8988T (cell line): ENCODE measurements around the gene C2CD3.

Source experiments
- DNase-seq: peaks from one replicate; pipeline ENCODE4 v3.0.0; 2011

The C2CD3 gene

DNA sequence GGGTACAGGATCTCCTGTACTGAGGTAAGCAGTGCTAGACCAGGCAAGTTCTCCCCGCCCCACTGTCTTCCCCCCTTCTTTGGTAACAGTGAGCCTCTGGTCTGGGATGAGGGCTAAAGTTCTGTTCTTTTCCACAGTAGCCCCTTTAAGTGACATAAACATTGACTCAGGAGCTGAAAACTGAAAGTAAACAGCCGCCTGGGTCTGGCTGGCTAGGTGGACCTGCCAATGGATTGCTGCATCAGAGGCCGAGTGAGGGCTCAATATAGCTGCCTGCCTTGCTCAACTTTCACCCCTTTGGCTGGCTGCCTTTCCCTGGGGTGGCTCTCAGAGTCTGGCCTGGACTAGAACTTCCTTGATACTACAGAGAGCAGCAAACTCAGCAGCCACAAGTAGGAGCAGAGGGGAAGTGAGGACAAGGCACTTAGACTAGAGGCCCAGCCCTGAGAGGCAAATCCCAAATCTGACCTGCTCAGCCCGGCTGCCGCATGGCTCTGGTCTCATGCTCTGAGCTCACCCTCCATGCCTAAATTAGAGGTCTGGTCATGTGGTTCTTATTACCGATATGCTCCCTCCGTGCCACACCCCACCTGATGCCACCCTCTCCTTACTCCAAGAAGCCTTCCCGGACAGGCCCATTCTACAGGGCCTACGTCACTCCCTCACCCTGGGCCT is 152.3 kb downstream of the C2CD3 start:
- DNase-seq = no peak

DNA sequence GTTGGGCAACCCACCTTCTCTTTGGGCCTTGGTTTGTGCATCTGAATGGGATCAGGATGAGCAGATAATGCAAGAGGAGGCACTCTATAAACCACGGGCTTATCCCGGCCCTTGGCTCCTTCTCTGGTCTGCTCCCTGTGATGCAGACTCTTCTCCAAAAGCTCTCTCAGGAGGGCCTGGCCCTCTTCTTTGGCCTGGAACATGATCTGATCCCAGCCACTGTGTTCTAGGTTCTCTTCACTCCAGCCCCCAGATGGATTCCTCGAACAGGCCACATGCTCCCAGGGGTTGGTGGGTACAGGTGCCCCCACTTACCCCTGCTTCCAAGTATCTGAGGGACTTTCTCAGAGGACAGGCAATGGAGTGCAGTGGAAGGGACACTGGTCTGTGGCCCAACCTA is 153.2 kb downstream of the C2CD3 start:
- DNase-seq = no peak

DNA sequence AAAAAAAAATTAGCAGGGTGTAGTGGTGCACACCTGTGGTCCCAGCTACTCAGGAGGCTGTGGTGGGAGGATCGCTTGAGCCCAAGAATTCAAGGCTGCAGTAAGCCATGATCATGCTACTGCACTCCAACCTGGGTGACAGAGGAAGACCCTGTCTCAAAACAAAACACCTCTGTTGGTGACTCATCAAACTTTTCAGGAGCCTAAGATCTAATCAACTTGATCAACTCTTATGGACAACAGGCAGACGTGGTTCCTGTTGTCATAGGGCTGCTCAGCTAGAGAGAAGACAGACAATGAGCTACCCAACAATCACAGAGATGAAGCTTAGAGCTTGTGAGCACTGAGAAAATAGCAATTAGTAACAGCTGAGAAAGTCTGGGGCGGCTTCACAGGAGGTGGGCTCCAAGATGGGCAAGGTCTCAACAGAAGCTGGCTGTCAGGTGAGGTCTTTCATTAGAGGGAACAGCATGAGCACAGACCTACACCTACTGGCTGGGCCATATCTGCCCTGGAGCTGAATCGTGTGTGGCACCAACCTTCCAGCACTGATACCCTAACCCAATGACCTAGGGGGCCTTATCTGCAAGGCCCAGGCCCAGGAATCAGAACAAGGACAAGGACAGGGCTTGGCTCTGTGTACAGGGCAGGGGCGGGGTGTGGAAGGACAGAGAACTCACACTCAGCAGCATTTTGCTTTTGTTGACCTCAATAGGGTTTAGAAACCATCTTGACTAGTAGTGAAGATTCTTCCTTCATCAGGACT is 154.7 kb downstream of the C2CD3 start:
- DNase-seq = no peak

DNA sequence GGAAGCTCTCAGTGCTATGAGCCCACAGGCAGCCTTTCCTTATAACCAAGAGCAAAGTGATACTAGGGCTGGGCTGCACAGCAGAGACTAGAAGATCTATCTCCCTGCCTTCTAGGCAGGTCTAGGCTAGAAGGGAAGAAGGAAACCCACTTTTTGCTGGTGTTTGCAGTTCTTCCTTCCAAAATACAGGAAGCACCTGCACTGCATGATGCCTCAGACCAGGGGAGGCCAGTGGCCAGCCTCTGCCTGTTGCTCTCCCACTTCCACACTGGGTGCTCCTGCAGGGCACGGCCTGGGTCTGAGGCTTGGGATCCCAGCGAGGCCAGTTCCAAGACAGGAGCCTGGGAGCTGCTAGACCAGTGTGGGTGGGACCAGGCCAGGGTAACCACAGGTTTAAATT is 155.9 kb downstream of the C2CD3 start:
- no peak for DNase-seq

DNA sequence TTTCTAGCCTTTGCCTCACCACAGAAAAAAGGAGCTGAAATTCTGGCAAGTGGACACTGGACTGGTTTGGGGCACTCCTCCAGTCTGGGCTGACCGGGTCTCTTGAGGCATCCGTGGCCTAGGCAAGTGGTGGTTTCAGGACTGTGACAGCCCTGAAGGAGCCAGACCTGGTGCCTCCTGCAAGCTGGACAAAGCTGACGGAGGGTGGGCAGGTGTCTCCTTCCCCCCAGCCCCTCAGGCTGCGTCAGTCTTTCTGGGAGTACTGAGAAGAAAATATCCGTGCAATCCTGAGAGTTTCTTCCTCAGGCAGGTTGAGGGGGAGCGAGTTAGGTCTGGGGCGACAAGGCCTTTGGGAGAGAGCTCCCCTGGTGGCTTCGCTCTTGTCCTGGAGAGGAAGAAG is 157.7 kb downstream of the C2CD3 start:
- DNase-seq = no peak

DNA sequence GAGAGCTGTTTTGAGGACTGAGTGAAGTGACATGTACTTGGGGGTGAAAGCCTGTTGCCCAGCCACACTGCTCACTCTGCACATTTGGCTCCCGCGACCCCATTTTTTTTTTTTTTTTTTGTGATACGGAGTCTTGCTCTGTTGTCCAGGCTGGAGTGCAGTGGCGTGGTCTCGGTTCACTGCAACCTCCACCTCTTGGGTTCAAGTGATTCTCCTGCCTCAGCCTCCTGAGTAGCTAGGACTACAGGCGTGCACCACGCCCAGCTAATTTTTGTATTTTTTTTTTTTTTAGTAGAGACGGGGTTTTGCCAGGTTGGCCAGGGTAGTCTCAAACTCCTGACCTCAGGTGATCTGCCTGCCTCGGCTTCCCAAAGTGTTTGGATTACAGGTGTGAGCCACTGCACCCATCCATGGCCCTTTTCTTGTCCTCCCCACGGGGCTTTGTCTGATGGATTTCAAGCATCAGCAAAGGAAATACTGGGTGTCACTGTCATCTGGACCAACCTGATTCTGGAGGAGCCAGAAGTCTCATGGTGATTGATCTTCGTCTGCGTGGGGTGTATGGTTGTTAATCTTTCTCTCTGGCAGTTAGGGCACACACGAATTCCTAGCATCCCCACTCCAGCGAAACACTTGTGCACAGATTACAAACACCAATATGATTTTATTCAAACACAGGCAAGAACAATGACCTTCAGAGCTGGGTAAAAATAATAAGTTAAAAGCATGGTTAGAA is 158.6 kb downstream of the C2CD3 start:
- no peak for DNase-seq

DNA sequence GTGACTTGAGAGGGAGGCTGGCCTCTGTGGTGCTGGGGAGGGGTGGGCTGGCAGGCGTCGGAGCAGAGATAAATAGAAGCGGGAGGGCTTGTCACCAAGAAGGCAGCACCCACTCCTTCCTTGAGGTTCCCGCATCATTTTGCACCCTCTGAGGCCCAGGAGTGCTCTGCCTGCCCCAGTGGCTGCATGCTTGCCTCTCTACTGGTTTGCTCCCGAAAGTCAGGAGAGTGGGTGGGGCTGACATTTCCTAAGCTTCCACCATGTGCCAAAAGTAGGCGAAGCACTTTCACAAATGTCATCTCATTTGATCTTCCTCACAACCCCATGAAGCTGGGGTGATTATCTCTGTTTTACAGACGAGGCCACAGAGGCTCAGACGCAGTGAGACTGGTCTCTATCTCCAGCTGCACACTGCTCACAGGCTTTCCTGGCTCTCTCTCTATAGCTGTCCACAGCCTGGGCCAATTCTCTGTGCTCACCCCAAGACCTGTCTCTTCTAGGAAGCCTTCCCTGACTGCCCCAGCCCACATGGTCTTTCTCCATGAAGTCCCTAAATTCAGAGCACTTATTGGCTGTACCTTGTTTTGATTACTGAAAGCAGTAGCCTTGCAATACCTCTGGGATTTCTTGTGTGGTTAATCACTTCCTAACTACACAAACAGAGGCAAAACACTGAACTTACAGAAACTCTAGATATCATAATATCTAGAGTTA is 159.3 kb downstream of the C2CD3 start:
- no peak for DNase-seq

DNA sequence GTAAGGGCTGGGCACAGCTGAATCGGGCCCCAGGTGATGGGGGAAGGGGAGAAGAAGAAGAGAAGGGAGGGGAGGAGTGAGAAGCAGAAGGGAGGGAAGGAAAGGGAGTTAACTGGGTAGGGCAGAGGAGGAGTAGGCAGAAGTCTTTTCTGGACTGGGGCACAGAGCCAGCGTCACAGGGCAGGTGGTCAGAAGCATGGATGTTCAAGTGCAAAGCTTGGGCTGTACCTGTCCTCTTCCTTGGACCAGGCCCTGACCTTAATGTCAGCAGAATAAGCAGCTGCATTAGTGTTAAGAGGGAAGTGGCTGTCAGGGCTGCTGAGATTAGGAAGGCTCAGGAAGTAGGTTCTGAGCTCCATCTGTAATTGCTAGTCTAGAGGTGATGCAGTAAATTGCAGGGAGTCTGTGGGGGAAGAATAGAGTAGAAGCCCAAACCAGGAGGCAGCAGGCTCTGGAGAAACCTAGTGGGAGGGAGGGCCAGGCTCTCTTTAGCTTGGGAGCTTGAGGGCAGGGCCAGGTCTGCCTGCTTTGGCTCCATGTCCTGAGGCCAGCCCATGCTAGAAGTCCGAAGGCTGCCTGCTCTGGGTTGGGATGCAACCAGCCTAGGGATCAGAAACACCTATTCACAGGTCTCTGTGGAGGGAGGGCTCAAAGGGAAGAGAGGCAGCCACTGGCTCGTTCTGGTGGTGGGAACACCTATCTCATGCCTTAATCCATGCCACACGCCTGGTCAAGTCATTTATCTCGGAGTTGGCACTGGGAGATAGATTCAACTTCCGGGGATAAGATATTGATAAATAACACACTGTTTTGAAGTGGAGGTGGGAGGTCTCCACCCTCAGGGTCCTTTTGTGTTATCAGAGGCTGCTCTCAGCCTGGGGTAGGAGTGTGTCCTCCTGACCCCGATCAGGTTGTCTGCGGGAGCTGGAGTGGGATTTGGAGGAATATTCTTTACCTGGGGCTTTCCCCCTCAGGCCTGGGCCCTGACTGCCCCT is 160.2 kb downstream of the C2CD3 start:
- DNase-seq = no peak

DNA sequence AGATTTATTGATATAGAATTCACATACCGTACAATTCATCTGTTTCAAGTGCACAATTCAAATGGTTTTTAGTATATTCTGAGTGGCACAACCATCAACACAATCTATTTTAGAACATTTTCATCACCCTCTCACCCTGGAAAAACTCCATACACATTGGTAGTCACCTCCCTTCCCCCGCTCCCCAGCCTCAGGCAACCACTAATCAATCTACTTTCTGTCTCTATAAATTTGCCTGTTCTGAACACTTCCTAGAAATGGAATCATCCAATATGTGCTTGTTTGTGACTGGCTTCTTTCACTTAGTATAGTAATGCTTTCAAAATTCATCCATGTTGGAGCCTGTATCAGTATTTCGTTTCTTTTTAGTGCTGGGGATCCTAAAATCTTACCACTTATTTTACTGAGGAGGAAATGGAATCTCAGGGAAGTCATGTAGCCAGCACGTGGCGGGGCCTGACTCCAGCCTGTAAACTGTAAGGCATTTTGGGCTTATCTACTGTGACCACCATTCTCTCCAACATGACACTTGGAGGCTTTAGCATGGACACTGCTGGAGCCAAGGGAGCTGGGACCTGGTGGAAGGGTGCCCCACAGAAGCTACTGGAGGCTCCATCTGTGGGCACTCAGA is 161.0 kb downstream of the C2CD3 start:
- DNase-seq = no peak

DNA sequence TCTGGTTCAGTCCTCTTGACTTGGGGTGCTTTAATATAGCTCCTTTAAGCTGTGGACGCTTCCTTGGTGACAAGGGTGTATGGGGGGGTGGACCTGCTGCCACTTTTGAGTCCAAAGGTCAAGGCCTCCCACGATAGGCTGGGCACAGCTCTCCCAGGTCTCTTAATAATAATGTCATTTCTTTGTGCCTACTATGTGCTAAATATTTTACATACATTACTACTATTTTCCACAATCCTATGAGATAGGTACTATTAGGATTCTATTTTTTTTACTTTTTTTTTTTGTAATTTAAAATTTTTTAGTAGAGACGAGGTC is 161.6 kb downstream of the C2CD3 start:
- no peak for DNase-seq

DNA sequence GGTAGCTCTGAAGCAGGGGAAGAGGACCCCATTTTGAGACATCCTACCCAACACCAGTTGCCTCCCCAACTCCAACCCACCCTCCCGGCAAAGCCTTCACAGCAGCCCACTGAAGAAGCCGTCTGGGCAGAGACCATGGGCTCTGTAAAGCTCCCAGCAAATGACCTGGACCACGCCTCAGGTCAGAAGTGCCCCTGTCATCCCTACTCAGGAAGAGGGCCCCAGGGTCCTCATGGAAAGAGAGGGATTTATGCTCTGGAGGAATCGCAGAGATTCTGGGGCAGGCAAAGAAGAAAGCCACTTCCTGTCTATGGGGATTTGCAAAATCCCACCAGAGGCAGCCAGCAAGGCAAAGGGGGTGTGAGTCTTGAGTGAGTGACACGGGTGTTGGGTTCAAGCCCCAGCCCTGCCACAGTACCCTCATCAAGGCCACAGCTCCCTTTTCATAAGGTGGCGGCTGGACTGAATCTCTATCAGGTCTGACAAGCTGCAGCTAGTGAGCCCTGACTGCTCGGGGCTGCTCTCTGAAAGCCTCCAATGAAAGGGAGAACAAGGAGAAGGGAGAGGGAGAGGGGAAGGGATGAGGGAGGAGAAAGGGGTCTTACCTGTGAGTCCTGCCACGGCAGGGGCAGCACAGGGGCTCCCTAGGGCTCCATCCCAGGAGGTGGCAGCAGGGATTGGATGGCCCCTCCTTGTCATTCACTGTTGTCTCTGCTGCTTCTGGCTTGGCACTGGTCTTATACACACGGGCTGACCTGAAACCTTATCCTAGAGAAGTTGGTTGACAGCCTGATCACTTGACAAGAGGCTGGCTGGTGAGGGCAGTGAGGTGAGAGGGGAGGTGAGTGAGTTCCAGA is 162.2 kb downstream of the C2CD3 start, which contains the start of gene UCP3:
Gene UCP3 (minus strand): TSS at position 713 of the 857 bp plus-strand sequence. CDS start 2,043 bp downstream, outside the sequence.
- no peak for DNase-seq

DNA sequence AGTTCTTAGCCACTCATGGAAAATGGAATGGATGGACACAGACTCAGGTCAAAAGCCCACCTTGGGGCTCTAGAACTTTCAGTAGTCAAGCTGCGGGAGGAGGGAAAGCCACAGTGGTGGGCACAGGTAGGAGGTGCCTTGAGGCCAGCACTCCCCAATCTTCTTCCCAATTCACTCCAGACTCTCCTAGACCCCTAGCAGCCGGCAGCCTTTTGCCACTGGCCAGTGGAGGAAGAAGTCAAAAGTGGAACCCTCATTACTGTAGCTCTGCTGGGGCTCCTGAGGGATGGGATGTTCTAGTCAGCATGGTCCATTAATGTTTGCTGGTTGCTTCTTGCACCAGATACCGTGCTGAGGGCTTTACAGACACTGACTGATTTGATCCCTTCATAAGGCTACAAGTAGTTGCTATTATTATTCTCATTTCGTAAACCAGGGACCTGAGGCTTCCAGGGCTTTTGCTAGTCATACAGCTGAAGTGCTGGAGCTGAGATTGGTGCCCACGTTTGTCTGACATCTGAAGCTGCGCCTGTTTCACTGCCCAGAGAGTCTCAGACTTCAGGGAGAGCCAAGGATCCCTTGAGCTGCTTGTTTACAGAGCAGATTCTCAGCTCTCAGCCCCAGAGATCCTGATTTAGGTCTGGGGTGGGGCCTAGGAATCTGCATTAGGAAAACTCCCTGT is 163.0 kb downstream of the C2CD3 start:
- DNase-seq = no peak

DNA sequence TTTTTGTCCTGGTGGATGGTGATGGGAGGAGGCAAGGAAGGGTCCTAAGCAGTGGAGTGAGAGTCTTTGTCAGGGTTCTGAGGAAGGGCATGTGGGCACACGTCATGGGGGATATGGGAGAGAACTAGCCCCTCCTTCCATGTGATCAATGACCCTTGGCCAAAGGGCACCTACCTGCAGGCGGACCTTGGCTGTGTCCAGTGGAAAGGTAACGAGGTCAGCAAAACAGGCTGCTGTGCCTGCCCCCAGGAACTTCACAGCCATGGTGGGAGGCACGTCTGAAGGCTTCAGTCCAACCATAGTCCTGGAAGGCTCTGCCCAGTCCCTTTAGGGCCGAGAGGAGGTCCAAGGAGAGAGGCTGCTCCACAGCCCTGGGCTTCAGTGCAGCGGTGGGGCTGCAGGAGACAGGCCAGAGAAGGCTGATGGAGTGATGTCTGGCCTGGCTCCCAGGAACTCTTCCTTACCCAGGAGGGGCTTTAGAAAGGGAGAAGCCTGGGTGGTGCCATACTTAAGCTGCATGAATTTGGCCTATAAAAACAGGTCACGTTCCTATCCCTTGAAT is 164.0 kb downstream of the C2CD3 start:
- no peak for DNase-seq

DNA sequence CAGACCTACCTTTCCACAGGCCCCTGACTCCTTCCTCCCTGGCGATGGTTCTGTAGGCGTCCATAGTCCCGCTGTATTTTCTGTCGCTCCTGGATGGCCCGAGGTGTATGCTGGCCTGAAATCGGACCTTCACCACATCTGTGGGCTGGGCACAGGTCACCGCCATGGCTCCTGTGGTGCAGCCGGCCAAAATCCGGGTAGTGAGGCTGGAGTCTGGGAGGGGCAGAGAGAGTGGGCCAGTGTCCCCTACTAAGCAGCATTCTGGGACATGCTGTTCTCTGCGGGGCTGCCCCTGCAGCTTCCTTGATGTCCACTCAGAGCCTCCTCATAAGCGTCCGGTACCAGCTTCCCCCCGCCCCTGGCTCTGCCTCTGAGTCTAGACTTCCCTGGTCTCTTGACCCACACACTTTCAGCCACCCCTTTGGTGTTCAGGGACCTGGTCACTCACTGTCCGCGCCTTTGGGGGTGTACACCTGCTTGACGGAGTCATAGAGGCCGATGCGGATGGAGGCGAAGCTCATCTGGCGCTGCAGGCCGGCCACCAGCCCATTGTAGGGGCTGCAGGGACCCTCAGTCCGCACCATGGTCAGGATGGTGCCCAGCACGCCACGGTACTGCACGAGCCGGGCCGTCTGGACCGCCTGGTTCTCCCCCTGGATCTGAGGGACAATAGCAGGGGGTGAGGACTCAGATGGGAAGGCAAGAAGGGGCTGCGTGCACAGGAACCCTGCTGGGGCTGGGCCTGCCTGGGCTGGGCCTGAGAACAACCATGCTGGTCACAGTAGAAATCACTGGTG is 164.9 kb downstream of the C2CD3 start:
- no peak for DNase-seq

DNA sequence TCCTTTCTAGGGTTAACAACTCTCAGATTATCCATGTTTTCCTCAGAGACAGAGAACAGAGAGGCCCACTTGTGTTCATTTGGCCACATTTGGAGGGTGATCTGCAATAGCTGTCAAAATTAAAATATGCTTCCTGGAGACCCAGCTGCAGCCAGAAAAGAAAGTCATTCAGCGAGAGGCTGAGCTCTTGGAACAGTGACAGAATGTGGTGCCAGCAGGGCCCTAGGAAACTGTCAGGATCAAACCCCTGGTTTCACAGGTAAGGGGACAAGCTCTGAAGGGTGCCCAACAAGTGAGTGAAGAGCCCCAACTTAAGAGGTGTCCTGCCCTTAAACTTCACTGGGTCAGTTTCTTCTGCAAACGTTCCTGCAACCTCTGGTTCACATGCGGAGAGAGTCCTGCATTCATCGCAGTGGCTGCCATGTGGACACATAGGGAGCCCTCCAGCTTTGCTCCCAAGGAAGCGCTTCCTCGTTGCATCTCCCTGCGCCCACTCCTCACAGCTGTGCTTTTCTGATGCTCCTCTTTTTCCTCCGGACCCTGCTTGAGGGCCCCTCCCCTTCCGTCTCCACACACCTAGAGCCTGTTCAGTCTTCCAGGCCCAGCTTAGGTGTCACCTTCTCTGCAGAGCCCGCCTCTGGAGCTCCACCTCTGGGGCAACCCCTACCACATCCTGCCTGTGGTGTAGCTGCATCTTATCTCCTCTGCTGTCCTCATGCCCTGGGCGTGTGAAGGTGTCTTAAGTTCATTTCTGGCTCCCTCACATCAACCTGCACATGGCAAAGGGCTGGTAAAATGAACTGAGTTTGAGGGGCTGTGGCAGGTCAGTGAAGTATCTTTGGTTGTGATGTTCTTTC is 165.8 kb downstream of the C2CD3 start:
- DNase-seq = no peak

DNA sequence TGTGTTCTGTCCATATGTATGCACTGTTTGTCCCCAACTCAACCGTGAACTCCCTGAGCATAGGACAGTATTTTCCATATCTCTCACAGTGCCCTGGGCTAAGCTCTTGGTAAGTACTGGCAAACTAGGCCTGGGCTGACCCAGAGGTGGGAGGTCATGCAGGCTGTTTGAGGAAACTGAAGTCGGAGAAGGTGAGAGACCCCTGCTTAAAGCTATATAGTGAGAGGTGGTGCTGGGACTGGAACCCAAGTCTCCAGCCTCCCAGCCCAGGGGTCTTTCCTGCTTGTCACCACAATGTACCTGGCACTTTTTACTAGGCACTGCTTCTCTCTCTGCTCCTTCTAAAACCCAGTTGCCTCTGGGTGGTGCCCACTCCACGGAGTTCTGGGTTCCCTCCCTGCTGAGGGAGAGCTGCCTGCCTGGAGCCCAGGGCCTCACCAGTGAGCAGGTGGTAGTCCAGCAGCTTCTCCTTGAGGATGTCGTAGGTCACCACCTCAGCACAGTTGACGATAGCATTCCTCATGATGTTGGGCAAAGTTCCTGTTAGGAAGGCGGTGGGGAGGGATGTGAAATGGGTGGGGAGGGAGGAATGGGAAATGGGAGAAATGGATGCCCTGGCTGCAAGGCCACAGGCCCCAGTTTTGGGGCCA is 166.6 kb downstream of the C2CD3 start:
- no peak for DNase-seq

DNA sequence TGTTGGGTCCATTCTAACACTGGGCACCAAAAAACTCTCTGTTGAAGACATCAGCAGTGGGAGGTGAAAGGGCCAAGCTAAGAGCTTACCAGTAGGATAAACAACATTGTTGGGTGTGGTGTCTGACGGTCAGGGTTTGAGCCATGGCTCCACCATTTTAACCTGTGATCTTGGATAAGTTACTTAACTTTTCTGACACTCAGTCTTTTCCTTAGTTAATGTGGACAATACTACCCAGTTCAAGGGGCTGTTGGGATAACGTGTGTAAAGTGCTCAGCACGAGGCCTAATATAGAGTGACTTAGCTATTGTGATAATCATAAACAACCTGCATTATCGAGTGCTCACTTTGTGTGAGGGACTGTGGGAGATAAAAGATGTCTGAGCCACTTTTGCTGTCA is 168.0 kb downstream of the C2CD3 start:
- no peak for DNase-seq
